K562 (cell line): ENCODE data around the gene NDRG4. TPM values are rescaled to one million over a fixed set of nuclear protein-coding genes. Genes with fewer than 3 reads are reported as not detected.

ENCODE experiments used
- ATAC-seq: fragments of 200-7000 bp; cut with Tn5 transposase; 3 replicates; pipeline ENCODE4 v1.9.1; 2020; ENCODE audit warnings: moderate library complexity
- BruUV-seq: library from RNA; stranded (reverse); fragments of 400-500 nt; replicated peaks from 2 replicates; lab custom pipeline; 2021; lab: Mats Ljungman, UMichigan
- CTCF ChIA-PET: fragments of 300-600 bp; formaldehyde crosslinking; extraction: SDS; loops from one replicate; lab custom pipeline; 2021; ENCODE audit warnings: low intra/inter-chr PET ratio; lab: Yijun Ruan, JAX
- POLR2A ChIA-PET: fragments of 300-600, 350-650 bp; sonication (Branson Sonifier 250); formaldehyde crosslinking; extraction: SDS; loops from one replicate; lab custom pipeline; 2021; ENCODE audit warnings: antibody characterized with exemption, inconsistent platforms; lab: Yijun Ruan, JAX
- DNase-seq, 4 experiments: peaks; one replicate each; pipeline versions ENCODE4 v3.0.0 to v3.0.0-alpha.2; 2011 to 2018; ENCODE audit warnings: low spot score in 3 of 4, mixed read lengths in 3 of 4; ENCODE audit errors: extremely low read depth in 1 of 4
- FAIRE-seq: peaks from 2 replicates; lab custom pipeline; 2011; peaks lifted over from hg19 to GRCh38; lab: Jason Lieb, UNC
- H2AFZ ChIP-seq: 2 replicates; pipeline ENCODE4 v1.6.0; 2011; ENCODE audit warnings: low read depth, low read length, control low read depth, inconsistent platforms
- H3K27ac ChIP-seq: fragments of 200-600 bp; 3 replicates; pipeline ENCODE4 v1.8.0; 2011; ENCODE audit warnings: low read depth, mild to moderate bottlenecking, control low read depth, inconsistent platforms, low read length, moderate library complexity, mixed read lengths; ENCODE audit errors: extremely low read depth
- H3K27me3 ChIP-seq, 2 experiments: fragments of 300-600 bp in 1 of 2; 2 replicates in 1 of 2; 3 replicates in 1 of 2; pipeline versions ENCODE4 v1.6.0 to v1.8.0; 2011; ENCODE audit warnings: inconsistent platforms in 2 of 2, low read length in 2 of 2, mild to moderate bottlenecking in 1 of 2, mixed read lengths in 1 of 2, moderate library complexity in 1 of 2; ENCODE audit not compliant: control insufficient read depth in 2 of 2, insufficient read depth in 2 of 2
- H3K36me3 ChIP-seq: fragments of 300-600 bp; 3 replicates; pipeline ENCODE4 v1.8.0; 2011; ENCODE audit warnings: mild to moderate bottlenecking, low read length, inconsistent platforms; ENCODE audit not compliant: control insufficient read depth, insufficient read depth
- H3K4me1 ChIP-seq, 2 experiments: fragments of 200-600 bp in 1 of 2; replicated peaks in 1 of 2; 2 replicates in 1 of 2; 3 replicates in 1 of 2; pipeline versions ENCODE4 v1.5.1 to v1.8.0; 2011; ENCODE audit warnings: inconsistent platforms in 2 of 2, low read length in 2 of 2, mild to moderate bottlenecking in 1 of 2, mixed read lengths in 1 of 2, moderate library complexity in 1 of 2; ENCODE audit not compliant: control insufficient read depth in 2 of 2, insufficient read depth in 2 of 2
- H3K4me2 ChIP-seq: 2 replicates; pipeline ENCODE4 v1.6.1; 2011; ENCODE audit warnings: low read length, control low read depth, inconsistent platforms, mixed read lengths; ENCODE audit not compliant: insufficient read depth
- H3K4me3 ChIP-seq: fragments of 200-600 bp; sonication (generic), shearing (Covaris generic); 2 replicates; pipeline ENCODE4 v1.5.1; 2016; ENCODE audit warnings: control low read depth, inconsistent platforms
- H3K79me2 ChIP-seq: fragments of 200-600 bp; 3 replicates; pipeline ENCODE4 v1.8.0; 2011; ENCODE audit warnings: low read length, inconsistent platforms; ENCODE audit not compliant: control insufficient read depth, insufficient read depth
- H3K9ac ChIP-seq, 2 experiments: 2 replicates each; pipeline versions ENCODE4 v1.6.0 to v1.6.1; 2011; ENCODE audit warnings: low read depth in 2 of 2, low read length in 2 of 2, control low read depth in 1 of 2, inconsistent platforms in 1 of 2, mild to moderate bottlenecking in 1 of 2, mixed read lengths in 1 of 2; ENCODE audit not compliant: insufficient read depth in 1 of 2
- H3K9me1 ChIP-seq: one replicate; pipeline ENCODE4 v1.6.0; 2011; ENCODE audit warnings: inconsistent platforms, mild to moderate bottlenecking, low read length, moderate library complexity; ENCODE audit not compliant: control insufficient read depth, insufficient read depth
- H3K9me3 ChIP-seq: replicated peaks from 2 replicates; pipeline ENCODE4 v1.5.1; 2011; ENCODE audit warnings: low read depth, low read length, inconsistent platforms; ENCODE audit not compliant: control insufficient read depth, insufficient read depth
- H4K20me1 ChIP-seq: replicated peaks from 2 replicates; pipeline ENCODE4 v1.6.1; 2011; ENCODE audit warnings: low read length, inconsistent platforms, mixed read lengths; ENCODE audit not compliant: control insufficient read depth, insufficient read depth
- CC2D1A ChIP-seq: fragments of 450-650 bp; IDR thresholded peaks from 2 replicates; pipeline ENCODE4 v1.6.1; 2017; ENCODE audit warnings: mild to moderate bottlenecking
- CCNT2 ChIP-seq: IDR thresholded peaks from 2 replicates; pipeline ENCODE4 v1.6.1; 2011; ENCODE audit warnings: borderline replicate concordance, low read depth, mild to moderate bottlenecking, moderate library complexity, mixed read lengths, low read length; ENCODE audit not compliant: insufficient read length; ENCODE audit errors: extremely low read depth
- EP400 ChIP-seq: fragments of 450-650 bp; IDR thresholded peaks from 2 replicates; pipeline ENCODE4 v1.6.1; 2017; ENCODE audit warnings: antibody characterized with exemption, mild to moderate bottlenecking, moderate library complexity
- ESRRA ChIP-seq: fragments of 450-650 bp; IDR thresholded peaks from 2 replicates; pipeline ENCODE4 v1.6.1; 2014; ENCODE audit warnings: low read depth, mild to moderate bottlenecking, moderate library complexity, borderline replicate concordance
- ESRRB ChIP-seq: fragments of 250-450 bp; sonication (Bioruptor Pico); IDR thresholded peaks from 2 replicates; pipeline ENCODE4 v1.5.0; 2020; ENCODE audit warnings: mild to moderate bottlenecking, moderate library complexity, borderline replicate concordance
- JUN ChIP-seq, 2 experiments: sonication (generic) in 1 of 2; formaldehyde crosslinking in 1 of 2; IDR thresholded peaks; 2 replicates each; pipeline versions ENCODE4 v1.6.1 to v1.8.0; 2012 to 2022; ENCODE audit warnings: borderline replicate concordance in 2 of 2, mild to moderate bottlenecking in 2 of 2, improper control_type of control experiment in 1 of 2, low read depth in 1 of 2, low read length in 1 of 2, missing genetic modification reagents in 1 of 2
- MEIS2 ChIP-seq: fragments of 450-650 bp; IDR thresholded peaks from 2 replicates; pipeline ENCODE4 v1.6.1; 2014; ENCODE audit warnings: mild to moderate bottlenecking; ENCODE audit not compliant: partially characterized antibody
- NFXL1 ChIP-seq: fragments of 450-650 bp; formaldehyde crosslinking; IDR thresholded peaks from 2 replicates; pipeline ENCODE4 v1.4.0; 2021; ENCODE audit warnings: mild to moderate bottlenecking
- PCBP2 ChIP-seq: fragments of 200-400 bp; formaldehyde crosslinking; IDR thresholded peaks from 2 replicates; pipeline ENCODE4 v1.6.1; 2018; ENCODE audit warnings: low read length, low read depth, mild to moderate bottlenecking, moderate library complexity; ENCODE audit not compliant: poor library complexity, severe bottlenecking
- POU5F1 ChIP-seq: fragments of 150-350 bp; IDR thresholded peaks from 2 replicates; pipeline ENCODE4 v1.6.1; 2014; ENCODE audit warnings: borderline replicate concordance, low read length, low read depth, mild to moderate bottlenecking; ENCODE audit not compliant: partially characterized antibody
- TOE1 ChIP-seq, 2 experiments: fragments of 450-650 bp in 1 of 2; sonication (generic) in 1 of 2; formaldehyde crosslinking in 1 of 2; IDR thresholded peaks; 2 replicates each; pipeline versions ENCODE4 v1.7.1 to v1.8.0; 2016 to 2022; ENCODE audit warnings: borderline replicate concordance in 2 of 2, mild to moderate bottlenecking in 2 of 2, antibody characterized with exemption in 1 of 2, inconsistent platforms in 1 of 2, low read depth in 1 of 2, missing genetic modification reagents in 1 of 2, moderate library complexity in 1 of 2
- TRIM25 ChIP-seq: fragments of 450-650 bp; IDR thresholded peaks from 2 replicates; pipeline ENCODE4 v1.7.0; 2016; ENCODE audit warnings: borderline replicate concordance
- WGBS: fragments of 100-300 bp; shearing (Covaris generic); methylation state at CpG from one replicate; pipeline ENCODE4 v1.1.6; 2016; ENCODE audit warnings: low coverage, mixed read lengths; ENCODE audit not compliant: insufficient coverage; ENCODE audit errors: missing lambda C conversion rate; 5-methylcytosine and 5-hydroxymethylcytosine counted together
- in situ Hi-C: fragments of 300-500 bp; cut with MboI; formaldehyde crosslinking; loops from 4 replicates; pipeline ENCODE4 v1.15.0; 2018; ENCODE audit warnings: inconsistent platforms, mixed read lengths
- intact Hi-C: fragments of 100-400 bp; cut with micrococcal nuclease; formaldehyde crosslinking; loops from 2 replicates; pipeline ENCODE4 v1.14.2; 2022
- polyA plus RNA-seq, 8 experiments: library from polyadenylated mRNA; depleted of rRNA in 4 of 8; stranded (reverse) in 5 of 8; unstranded in 3 of 8; fragments of >200 nt; fragmentation: Nextera tagmentation in 2 of 8; fragmentation: Illumina TruSeq in 1 of 8; extraction: Ambion mirVana in 2 of 8; extraction: Trizol in 1 of 8; gene quantifications; 2 replicates each; pipeline versions ENCODE4 v1.2.1 to v1.2.3, GENCODE V29; 2011 to 2014; ENCODE audit warnings: inconsistent platforms in 1 of 8, missing spikeins in 1 of 8
- total RNA-seq, 7 experiments: library from RNA; depleted of rRNA in 6 of 7; stranded (reverse); fragments of >200 nt in 6 of 7; fragmentation: Illumina TruSeq in 2 of 7; extraction: Trizol in 2 of 7; gene quantifications; 2 replicates each; pipeline versions ENCODE4 v1.2.1 to v1.2.3, GENCODE V29; 2011 to 2021; ENCODE audit warnings: low replicate concordance in 1 of 7

NDRG4 gene
- total and polyA plus RNA-seq, 9 of the 15 experiments (the other 6 are each of a cell fraction or from before 2014, with no cell fraction given): 0.06 to 0.95 (median 0.28) TPM

- H3K36me3 ChIP-seq: peaks cover 93% of the 10 kb centered on the region
- WGBS: 92% methylated on average over 5 of the region's 5 CpGs
- H3K9ac ChIP-seq: no peak overlapping the region
- no peak overlapping the region for H3K4me3 ChIP-seq
- no peaks in the 10 kb centered on the region for H3K9me3 ChIP-seq
- FAIRE-seq (no peak), ATAC-seq (no peak), DNase-seq (no peak)
- no peak overlapping the region for H3K27ac ChIP-seq
- in situ Hi-C loops: no loop called here
- intact Hi-C loops: no loop called here
- POLR2A ChIA-PET: no interaction called here
- CTCF ChIA-PET: no interaction called here
- no TSS peak for BruUV-seq
- H3K4me2 ChIP-seq: no peak overlapping the region
- 0 out of 3 replicates have a peak, but pooled peaks cover 4% of the 10 kb centered on the region for H3K79me2 ChIP-seq
- TF ChIP-seq TOE1 (IDR thresholded peaks at IDR 0.05; ENCODE audit: borderline replicate concordance): no peak
- TF ChIP-seq TOE1 (CRISPR knock-in tag; IDR thresholded peaks at IDR 0.05; ENCODE audit: borderline replicate concordance, low read depth): no peak
- TF ChIP-seq ESRRB (CRISPR knock-in tag): no peak
- no peaks in the 10 kb centered on the region for H3K4me1 ChIP-seq
- no peaks in the 10 kb centered on the region for H4K20me1 ChIP-seq
- H3K9me1 ChIP-seq: no peaks in the 10 kb centered on the region
- H3K27me3 ChIP-seq: no peaks in the 10 kb centered on the region
- H2AFZ ChIP-seq: no peak overlapping the region
Measured at GRCh38 chr16:58530179-58530578, 30.2 kb downstream of the NDRG4 start.

- Histone ChIP-seq H3K9me1 (no peaks in the 10 kb centered on the region), H3K9ac (no peak overlapping the region), H3K36me3 (peaks cover 94% of the 10 kb centered on the region), H3K4me2 (no peak overlapping the region), H3K79me2 (0 out of 3 replicates have a peak, but pooled peaks cover 4% of the 10 kb centered on the region), H3K9me3 (no peaks in the 10 kb centered on the region), H4K20me1 (no peaks in the 10 kb centered on the region), H3K27ac (no peak overlapping the region), H2AFZ (no peak overlapping the region), H3K4me1 (no peaks in the 10 kb centered on the region), H3K4me3 (no peak overlapping the region), H3K27me3 (no peaks in the 10 kb centered on the region)
- ChIA-PET CTCF (no interaction called here), POLR2A (interaction anchor here (1.0 to 1.2 kb wide), 2 partner anchors 13 to 15 kb away, joined by 3 read pairs; no protein-coding TSS in a partner anchor)
- FAIRE-seq (no peak), DNase-seq (no peak), ATAC-seq (no peak)
- BruUV-seq: no TSS peak
- intact Hi-C loops (no loop called here), in situ Hi-C loops (no loop called here)
- 87% methylated on average over 3 of the region's 3 CpGs for WGBS
- TF ChIP-seq ESRRA: no peak
- TF ChIP-seq PCBP2: no peak
- no peak for TF ChIP-seq NFXL1 (CRISPR knock-in tag)
- TF ChIP-seq MEIS2: no peak
- TF ChIP-seq TRIM25: no peak
- no peak for TF ChIP-seq EP400
- no peak for TF ChIP-seq POU5F1
- no peak for TF ChIP-seq CC2D1A
- no peak for TF ChIP-seq CCNT2
- no peak for TF ChIP-seq JUN (IDR thresholded peaks at IDR 0.05; ENCODE audit: borderline replicate concordance, low read depth, low read length)
- TF ChIP-seq JUN (CRISPR knock-in tag; IDR thresholded peaks at IDR 0.05; ENCODE audit: borderline replicate concordance): no peak
Measured at GRCh38 chr16:58532414-58532813, 32.5 kb downstream of the NDRG4 start.
